Measurements from ENCODE around the gene KLF3.

KLF3 gene

DNA sequence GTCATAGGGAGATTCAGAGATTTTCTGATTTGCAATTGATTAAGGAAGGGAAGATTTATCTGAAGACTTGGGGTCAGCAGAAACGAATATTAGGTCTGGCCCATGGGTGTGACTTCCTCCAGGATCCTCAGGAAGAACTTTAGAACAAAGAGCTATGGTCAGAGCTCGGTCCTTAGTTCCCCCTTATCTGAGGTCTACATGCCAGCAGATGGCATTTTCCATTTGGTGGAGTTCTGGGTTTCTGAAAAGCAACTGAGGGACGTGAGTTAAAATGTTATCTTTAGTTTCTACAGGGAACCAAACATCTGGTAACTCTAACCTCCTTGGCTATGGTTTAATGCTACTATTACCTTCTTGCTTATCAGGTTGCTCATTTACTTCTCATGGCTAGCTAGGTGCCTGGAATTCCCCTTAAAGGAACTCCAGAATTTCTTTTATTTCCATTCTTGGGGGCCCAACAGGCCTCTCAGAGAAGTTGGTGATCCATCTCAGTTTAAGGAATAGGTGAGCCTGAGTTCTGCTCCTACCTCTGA lies 40.7 kb downstream of the KLF3 start:
- DNase-seq: no peak

DNA sequence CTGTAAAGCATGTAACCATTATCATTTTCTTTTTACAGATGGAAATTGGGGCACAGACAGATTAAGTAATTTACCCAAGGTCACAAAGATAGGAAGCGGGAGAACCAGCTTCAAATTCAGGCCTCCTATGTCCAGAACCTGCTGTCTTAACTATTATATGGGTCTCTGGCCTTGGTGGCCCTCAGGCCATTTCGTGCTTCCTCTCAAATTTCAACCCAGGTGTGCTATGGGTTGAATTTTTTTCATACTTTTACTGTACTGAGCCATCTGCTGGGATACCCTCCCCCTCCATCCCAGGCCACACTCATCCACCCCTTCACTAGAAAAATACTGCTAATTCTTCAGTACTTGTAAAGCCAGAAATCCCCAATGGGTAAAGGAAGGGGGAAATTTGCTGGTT lies 42.3 kb downstream of the KLF3 start:
- DNase-seq: no peak

DNA sequence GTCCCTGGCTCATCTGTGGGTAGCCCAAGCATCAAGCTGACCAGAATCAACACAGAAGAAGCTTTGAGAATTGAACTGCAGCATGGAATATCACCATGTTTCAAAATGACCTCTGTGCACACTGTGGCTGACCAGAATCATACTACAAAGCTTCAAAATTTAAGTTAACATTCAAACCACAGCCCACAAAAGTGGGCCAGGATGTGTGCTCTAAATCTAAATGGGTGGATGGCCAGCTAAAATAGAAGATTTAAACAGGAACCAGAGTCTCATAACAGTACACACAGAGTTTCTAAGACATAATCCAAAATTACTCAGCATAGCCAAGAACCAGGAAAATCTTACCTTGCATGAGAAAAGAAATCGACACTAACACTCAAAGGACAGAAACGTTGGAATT lies 46.1 kb downstream of the KLF3 start:
- DNase-seq: no peak

DNA sequence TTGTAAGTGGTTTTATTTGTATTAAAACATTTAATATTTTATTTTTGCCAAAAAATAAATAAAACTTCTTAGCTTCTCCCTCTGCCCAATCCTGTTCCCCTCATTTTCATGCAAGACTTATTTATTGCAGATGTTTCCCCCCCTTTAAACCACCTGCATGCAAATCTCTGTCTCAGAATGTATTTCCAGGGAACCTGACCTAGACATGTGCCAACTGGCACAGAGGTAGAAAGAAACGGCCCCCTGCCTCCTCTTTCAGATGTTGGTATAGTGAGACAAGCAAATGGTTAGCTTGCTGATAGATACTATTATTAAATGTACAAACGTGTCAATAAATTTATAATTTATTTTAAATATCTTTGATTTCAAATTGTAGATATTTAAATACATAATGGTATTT lies 47.1 kb downstream of the KLF3 start:
- DNase-seq: no peak

DNA sequence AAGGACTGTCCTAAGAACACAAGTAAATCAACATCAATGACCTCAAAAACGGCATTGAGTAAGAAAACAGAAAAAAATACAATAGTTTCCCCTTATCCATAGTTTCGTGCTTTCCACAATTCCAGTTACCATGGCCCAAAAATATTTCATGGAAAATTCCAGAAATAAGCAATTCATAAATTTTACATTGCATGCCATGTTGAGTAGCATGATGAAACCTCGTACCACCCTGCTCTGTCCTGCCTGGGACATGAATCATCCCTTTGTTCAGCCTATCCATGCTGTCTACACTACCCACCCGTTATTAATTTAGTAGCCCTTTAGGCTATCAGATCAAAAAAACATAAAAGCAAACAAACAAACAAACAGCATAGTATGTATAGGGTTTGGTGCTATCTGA lies 51.1 kb downstream of the KLF3 start:
- DNase-seq: no peak

DNA sequence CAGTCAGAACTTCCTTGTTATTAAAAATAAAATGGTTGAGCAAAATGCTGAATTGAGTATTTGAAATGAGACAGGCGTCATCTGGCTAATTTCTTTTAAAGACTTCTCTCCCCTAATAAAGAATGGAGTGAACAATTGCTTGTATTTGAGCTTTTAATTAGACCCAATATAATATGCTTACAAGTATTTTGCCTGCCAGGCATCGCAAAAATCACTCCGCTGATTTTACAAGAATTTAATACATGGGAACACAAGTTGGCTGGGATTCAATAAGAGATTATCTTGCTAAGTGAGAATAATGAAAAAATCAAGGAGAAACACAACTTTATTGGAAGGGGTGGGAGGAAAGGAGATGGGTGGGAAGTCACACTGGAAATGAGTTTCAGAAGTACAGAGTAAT lies 52.3 kb downstream of the KLF3 start:
- DNase-seq: no peak

DNA sequence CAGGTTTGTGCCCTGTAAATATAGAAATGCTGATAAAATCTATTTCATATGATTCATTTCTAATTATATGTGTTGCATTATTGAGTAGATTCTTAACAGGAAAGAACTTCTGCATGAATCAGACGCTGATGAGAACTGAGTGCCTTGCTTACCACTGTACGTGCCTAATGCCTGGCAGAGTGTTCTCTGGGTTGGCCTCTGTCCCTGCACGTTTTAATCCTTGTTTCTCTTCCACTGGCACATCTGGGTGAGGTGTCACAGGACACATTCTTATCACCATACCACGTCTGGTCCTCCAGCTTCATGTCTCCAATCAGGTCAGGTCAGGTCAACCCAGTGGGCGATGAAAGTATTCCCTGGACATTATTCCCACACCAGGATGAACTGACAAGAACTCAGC lies 53.6 kb downstream of the KLF3 start:
- DNase-seq: no peak

DNA sequence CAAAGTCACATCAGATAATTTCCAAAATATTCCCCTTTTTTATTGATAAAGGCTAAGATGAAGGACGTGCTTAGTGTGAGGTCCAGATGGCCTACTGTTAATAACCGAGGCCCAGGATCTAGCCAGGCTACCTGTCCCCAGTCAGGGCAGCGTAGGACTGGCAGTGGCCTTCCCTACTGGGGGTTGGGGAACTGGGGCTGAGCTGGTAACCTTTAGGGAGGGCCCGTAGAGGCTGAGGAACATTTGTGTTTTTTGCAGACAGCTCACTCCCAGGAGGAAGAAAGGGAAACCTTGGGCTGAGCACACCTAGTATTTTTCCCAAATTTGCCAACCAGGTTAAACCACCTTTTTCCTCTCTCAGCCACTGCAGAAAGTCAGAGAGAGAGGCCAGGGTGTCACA lies 59.1 kb downstream of the KLF3 start:
- no peak for DNase-seq

DNA sequence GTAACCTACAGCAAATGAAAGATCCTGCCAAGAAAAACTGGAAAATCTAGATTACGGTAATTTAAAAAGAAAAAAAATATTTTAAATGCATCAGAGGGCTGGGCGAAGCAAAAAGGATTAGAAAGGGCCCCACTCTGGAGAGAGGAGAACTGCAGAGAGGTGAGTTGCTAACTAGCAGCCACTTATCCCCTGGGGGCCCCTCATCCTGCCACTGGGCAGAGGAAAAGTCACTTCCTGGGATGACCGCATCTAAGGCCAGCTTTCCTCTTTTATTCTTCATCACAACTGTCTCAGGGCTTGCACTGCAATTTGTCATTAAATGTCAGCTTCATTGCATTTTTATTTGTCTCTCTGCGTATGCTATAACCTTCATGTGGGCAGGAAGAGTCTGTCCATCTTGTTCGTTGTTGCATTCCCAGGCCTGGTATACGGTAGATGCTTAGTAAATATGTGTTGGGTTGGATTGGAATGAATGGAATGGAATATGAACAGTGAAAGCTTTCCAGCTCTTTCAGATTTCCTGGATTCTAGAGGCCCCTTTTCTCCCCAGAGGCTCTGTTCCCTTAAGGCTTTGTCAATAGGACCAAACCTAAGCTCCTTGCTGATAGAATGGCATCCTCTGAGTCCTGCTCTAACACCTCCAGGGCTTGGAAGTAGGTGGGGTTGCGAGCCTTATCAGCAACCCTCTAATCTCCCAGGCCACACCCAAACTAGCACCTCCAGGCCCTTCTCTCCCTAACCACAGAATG lies 59.9 kb downstream of the KLF3 start:
- DNase-seq: no peak

DNA sequence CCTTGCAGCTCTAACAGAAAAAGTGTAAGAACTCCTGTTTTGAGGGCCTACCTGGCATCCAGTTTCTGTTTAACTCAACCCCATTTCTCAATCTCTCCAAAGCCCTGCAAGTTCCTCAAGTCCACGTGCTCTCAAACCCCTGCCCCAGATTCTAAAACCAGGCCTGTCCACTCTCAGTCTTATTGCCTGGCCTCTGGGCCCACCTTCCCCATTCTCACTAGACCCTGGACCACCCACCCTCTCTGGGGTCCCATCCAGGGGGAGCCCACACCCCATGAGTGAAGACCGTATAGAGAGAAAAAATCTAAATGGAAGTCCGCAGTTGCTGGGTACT lies 60.4 kb downstream of the KLF3 start:
- no peak for DNase-seq

DNA sequence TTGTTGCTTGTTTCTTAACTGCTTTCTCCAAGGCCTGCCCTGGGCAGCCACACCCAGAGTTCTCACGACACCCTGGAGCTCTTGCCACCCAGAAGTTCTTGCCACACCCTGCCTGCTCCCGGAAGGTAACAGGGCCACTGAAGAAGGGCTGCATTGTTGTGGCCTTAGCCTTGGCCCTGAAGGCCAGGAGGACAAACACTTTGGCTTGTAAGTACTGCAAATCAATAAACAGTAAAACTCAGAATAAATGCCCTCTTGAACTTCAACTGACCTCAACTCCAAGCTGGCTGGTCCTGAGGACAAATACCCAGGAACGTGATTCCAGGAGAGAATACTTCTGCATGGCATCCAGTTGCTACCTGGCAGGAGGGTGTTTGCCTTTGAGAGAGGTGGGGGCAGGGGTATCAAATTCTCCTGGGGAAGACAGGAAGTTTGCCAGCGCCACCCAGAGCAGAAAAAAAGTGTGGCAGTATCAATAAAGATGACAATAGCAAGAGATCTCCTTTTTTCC lies 64.7 kb downstream of the KLF3 start:
- DNase-seq: no peak

DNA sequence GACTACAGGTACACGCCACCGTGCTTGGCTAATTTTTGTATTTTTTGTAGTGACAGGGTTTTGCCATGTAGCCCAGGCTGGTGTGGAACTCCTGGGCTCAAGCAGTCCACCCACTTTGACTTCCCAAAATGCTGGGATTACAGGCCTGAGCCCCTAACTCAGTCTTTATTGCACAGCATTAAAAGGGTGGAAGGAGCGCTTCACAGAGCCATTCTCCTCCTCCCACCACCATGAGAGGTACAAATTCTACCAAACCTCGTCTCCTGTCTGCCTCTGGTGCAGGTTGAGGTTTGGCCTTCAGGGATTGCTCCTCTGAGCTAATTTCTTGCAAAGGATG lies 66.5 kb downstream of the KLF3 start:
- no peak for DNase-seq

DNA sequence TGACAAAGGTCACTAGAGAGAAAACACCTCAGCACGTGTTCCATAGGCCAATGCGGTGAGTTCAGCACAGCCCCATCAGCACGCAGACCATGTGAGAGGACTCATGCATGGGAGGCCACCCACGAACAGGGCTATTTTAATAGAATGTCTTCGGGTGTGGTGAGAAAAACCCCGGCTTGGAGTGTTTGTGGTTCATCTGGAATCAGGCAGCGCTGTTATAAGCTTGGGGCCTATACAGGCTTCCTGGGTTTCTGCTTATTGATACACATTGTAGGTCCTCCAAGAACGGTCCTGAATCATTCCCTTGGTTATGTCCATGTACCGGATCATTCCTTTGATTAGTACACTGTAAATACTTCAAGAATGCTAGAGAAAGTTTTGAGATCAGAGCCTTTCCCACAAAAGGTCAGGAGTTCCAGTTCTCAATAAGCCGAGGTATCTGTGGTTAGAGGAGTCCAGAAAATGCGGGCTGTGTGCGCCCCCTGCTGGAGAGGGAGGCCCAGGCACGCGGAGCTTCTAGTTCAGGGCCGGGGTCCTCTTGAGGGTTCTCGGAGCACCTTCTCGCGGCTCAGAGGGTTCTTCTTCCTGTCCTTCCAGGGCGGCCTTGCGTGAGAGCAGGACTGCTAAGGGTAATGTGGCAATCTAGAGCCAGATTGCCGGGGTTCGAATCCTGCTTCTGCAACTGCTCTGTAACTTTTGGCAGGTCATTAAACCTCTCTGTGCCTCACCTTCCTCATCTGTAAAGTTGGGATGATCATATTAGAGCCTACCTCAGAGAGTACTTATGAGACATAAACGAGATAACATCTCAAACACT lies 67.0 kb downstream of the KLF3 start:
- DNase-seq: no peak

DNA sequence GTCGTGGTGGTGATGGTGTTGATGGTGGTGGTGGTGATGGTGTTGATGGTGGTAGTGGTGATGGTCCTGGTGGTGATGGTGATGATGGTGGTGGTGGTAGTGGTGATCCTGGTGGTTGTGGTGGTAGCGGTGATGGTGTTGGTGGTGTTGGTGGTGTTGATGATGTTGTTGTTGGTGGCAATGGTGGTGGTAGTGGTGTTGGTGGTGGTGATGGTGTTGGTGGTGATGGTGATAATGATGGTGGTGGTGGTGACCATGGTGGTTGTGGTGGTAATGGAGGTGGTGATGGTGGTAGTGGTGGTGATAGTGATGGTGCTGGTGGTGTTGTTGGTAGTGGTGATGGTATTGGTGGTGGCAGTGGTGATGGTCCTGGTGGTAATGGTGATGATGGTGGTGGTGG lies 69.7 kb downstream of the KLF3 start:
- no peak for DNase-seq

DNA sequence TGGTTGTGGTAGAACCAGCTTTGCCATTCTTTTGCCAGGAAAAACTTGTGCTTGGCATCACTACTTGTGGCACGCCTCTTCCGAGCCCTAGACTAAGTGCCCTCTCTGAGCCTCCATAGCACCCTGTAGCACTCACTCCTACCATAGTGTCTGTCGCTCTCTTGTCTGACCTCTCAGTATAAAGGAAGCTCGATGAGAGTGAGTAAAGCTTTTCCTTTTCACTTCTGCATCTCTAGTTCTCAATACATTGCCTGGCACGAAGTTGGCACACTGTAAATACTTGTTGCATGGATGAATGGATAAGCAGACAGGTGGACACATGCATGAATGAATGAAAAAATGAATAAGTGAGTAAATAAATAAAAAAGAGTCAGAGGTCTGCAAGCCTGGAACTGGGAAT lies 70.4 kb downstream of the KLF3 start:
- DNase-seq: no peak

DNA sequence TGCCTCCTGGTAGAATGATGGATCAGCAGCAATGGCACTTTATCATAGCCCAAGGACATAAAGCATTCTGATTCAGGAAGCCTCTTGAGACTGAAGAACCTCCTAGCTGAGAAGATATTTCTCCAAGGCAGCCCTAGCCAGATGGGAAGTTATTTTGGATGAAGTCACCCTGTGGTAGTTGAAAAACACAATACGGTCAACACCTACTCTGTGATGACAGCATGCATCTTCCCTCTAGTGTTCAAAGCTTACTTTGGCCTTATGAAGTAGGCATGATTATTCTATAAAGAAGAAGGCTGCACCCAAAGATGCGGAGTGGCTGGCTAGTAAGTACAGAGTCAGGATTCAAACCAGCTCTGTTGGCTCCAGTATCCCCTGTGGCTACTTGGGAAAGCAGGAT lies 70.9 kb downstream of the KLF3 start:
- DNase-seq: no peak

DNA sequence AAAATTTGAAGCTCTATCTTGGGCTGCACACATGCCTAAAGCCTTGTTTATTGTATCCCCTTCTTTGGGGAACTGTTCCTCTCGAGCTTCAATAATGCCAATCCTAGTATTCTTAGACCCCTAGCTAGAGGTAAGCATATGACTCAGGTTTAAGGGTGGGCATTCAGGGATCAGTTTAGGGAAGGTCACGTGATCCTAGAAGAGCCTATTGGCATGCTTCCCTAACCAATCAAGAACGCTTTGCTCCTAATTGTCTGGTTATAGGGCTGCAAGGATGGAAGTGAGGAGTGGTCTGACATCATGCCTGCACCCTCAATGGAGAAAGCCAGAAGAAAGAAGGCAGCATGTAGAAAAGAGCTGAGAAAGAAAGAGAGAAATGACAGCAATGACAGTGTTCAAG lies 71.9 kb downstream of the KLF3 start:
- DNase-seq: no peak

DNA sequence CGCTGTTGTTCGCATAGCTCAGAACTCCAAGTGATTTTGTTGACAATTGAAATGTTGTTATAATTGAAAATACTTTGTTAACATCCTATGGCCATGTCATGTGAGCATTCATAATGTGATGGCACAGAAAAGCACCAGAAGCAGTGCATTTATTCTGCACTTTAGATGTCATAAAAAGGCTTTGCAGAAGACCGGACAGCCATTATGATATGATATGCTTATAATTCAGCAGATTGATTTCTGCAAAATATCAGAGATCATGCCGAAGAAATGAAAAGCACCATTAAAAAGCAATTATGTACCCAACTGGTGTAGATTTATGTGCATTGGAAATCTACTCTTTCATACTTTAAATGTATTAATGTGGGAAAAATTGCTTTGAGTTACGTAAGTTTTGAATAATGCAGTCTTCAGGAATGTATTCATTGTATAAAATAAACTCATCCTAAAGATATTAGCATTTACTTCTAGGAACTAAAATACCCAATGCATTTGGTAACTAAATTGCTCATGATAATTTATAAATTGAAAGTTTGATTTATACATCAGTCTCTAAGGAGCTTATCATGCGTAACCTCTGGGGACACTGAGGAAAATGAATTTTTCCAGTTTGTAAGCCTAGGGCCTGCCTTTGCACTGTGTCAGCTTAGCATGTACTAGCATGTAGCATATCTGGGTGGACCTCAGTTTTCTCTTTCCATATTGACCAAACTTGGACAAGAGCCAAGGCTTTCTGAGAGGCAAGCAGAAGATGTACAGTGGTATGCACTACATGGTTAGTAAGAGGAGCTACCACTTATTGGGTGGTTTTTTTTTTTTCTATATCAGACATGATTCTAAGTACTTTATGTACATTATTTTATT lies 75.2 kb downstream of the KLF3 start:
- DNase-seq: no peak

DNA sequence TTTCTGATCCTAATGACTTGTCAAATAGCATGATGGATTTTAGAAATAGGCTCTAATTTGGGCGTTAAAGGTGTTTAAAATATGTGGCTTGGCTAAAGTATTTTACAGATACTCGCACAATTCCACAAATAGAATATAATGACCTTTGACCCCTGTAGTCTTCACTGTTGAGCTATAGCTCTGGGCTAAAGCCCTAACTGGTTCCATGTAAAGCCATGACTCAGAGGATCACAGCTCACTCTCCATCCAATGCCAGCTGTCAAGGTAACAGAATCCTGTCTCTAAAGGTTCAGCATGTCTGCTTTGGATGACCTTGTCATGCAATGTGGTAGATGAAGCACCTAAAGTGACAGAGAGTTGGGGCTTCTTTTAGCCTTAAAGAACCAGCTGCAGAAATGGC lies 76.3 kb downstream of the KLF3 start:
- no peak for DNase-seq

DNA sequence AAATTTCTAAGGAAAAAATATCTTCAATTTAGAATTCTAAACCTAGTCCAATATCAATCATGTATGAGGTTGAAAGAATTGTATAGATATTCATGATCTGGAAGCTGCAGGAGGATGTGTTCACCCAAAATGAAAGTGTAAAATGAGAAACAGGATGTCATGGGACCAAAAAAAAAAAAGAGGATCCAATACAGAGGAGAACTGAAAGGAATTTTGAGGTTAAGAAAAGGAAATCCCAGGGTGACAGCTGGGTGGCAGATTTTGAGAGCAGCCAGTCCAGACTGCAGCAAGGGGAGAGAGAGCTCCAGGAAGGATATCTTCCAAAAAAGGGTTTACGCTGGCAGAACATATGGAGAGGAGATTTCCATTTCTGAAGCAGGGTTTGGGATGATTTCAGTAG lies 79.9 kb downstream of the KLF3 start:
- peak; percentile 67 for DNase-seq

DNA sequence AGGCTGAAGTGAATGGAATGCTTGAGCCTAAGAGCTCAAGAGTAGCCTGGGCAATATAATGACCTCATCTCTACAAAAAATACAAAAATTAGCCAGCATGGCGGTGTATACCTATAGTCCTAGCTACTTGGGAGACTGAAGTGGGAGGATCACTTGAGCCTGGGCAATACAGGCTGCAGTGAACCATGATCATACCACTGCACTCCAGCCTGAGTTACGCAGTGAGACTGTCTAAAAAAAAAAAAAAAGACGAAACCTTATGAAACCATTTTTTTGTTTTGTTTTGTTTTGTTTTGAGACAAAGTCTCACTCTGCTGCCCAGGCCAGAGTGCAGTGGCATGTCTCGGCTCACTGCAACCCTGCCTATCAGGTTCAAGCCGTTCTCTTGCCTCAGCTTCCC lies 81.9 kb downstream of the KLF3 start:
- no peak for DNase-seq

DNA sequence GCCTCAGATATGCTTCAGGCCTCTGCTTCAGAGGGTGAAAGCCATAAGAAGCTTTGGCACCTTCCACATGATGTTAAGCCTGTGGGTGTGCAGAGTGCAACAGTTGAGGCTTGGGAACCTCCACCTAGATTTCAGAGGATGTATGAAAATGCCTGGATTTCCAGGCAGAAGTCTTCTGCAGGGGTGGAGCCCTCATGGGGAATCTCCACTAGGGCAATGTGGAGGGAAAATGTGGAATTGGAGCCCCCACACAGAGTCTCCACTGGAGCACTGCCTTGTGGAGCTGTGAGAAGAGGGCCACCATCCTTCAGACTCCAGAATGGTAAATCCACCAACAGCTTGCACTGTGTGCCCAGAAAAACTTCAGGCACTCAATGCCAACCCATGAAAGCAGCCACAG lies 83.6 kb downstream of the KLF3 start:
- no peak for DNase-seq

DNA sequence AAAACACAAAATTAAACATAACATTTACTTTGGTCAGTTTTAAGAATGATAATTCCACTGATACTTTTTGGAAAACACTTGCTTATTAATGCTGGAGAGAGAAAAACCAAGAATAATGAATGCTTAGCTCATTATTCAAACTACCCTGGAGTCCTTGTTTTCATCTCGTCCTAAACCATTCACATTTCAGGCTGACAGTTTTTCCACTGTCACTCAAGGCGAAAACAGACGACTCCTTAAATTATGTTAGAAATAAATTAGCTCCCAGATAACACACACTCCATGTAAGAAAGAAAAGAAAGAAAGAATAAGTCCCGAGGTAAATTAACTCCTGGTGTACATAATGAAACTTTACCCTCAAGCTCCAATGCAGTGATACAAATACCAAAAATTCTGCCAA lies 85.3 kb downstream of the KLF3 start:
- DNase-seq: no peak
